HepG2 (cell line): ENCODE results near the gene NPHP1. TPM values are rescaled to one million over a fixed set of nuclear protein-coding genes. Genes with fewer than 3 reads are reported as not detected.

Experiments
- ATAC-seq: fragments of 200-7000 bp; cut with Tn5 transposase; 3 replicates; pipeline ENCODE4 v1.9.1; 2020; ENCODE audit warnings: mild to moderate bottlenecking, moderate library complexity
- BruUV-seq: library from RNA; stranded (reverse); fragments of 400-500 nt; replicated peaks from 2 replicates; lab custom pipeline; 2021; lab: Mats Ljungman, UMichigan
- CTCF ChIA-PET: fragments of 300-600 bp; formaldehyde crosslinking; extraction: SDS; loops from one replicate; lab custom pipeline; 2021; ENCODE audit warnings: low total read pairs, inconsistent platforms, low intra/inter-chr PET ratio; lab: Yijun Ruan, JAX
- POLR2A ChIA-PET: fragments of 350-600 bp; sonication (Branson Sonifier 250); formaldehyde crosslinking; loops from one replicate; lab custom pipeline; 2020; ENCODE audit warnings: antibody characterized with exemption, inconsistent platforms; lab: Yijun Ruan, JAX
- DNase-seq: peaks from one replicate; pipeline ENCODE4 v3.0.0-alpha.2; 2015; ENCODE audit warnings: low spot score
- FAIRE-seq: peaks from 3 replicates; lab custom pipeline; 2011; peaks lifted over from hg19 to GRCh38; lab: Jason Lieb, UNC
- H2AFZ ChIP-seq: one replicate; pipeline ENCODE4 v1.6.1; 2011; ENCODE audit warnings: low read length, inconsistent platforms
- H3K27ac ChIP-seq: fragments of 300-600 bp; 3 replicates; pipeline ENCODE4 v1.8.0; 2011; ENCODE audit warnings: mixed run types, mild to moderate bottlenecking, mixed read lengths, low read length, inconsistent platforms; ENCODE audit not compliant: insufficient read depth; ENCODE audit errors: extremely low read length
- H3K27me3 ChIP-seq, 2 experiments: fragments of 200-600 bp in 1 of 2; 2 replicates in 1 of 2; 3 replicates in 1 of 2; pipeline versions ENCODE4 v1.6.0 to v1.8.0; 2011; ENCODE audit warnings: low read length in 2 of 2, mild to moderate bottlenecking in 2 of 2, moderate library complexity in 2 of 2, inconsistent platforms in 1 of 2; ENCODE audit not compliant: insufficient read depth in 2 of 2, control insufficient read depth in 1 of 2
- H3K36me3 ChIP-seq, 2 experiments: fragments of 200-600 bp in 1 of 2; replicated peaks in 1 of 2; 2 replicates in 1 of 2; 3 replicates in 1 of 2; pipeline versions ENCODE4 v1.5.1 to v1.8.0; 2011; ENCODE audit warnings: low read length in 2 of 2, inconsistent platforms in 1 of 2; ENCODE audit not compliant: insufficient read depth in 2 of 2, control insufficient read depth in 1 of 2
- H3K4me1 ChIP-seq: 2 replicates; pipeline ENCODE4 v1.5.1; 2012; ENCODE audit warnings: low read length, inconsistent platforms; ENCODE audit not compliant: insufficient read depth
- H3K4me2 ChIP-seq: 2 replicates; pipeline ENCODE4 v1.6.0; 2011; ENCODE audit warnings: low read depth, low read length, inconsistent platforms
- H3K4me3 ChIP-seq, 3 experiments: fragments of 200-600 bp in 1 of 3; sonication (generic), shearing (Covaris generic) in 1 of 3; replicated peaks in 1 of 3; 2 replicates each; pipeline ENCODE4 v1.5.1; 2011 to 2016; ENCODE audit warnings: low read length in 3 of 3, inconsistent platforms in 2 of 3, low read depth in 2 of 3, mild to moderate bottlenecking in 2 of 3, control low read depth in 1 of 3, mixed read lengths in 1 of 3; ENCODE audit not compliant: insufficient read depth in 1 of 3
- H3K79me2 ChIP-seq: one replicate; pipeline ENCODE4 v1.6.1; 2011; ENCODE audit warnings: low read length, inconsistent platforms; ENCODE audit not compliant: insufficient read depth
- H3K9ac ChIP-seq: 2 replicates; pipeline ENCODE4 v1.6.0; 2011; ENCODE audit warnings: mild to moderate bottlenecking, low read depth, low read length, inconsistent platforms; ENCODE audit not compliant: insufficient read depth
- H3K9me3 ChIP-seq: 2 replicates; pipeline ENCODE4 v1.5.1; 2012; ENCODE audit warnings: mild to moderate bottlenecking, low read length
- H4K20me1 ChIP-seq: 2 replicates; pipeline ENCODE4 v1.6.0; 2011; ENCODE audit warnings: inconsistent platforms, mild to moderate bottlenecking, low read length, moderate library complexity; ENCODE audit not compliant: insufficient read depth
- GLI4 ChIP-seq: sonication (generic); formaldehyde crosslinking; IDR thresholded peaks from 2 replicates; pipeline ENCODE4 v1.5.1; 2020; ENCODE audit warnings: missing genetic modification reagents, mild to moderate bottlenecking, moderate library complexity, borderline replicate concordance
- KDM5A ChIP-seq: fragments of 200-600 bp; sonication (generic); IDR thresholded peaks from 2 replicates; pipeline ENCODE4 v1.7.0; 2018; ENCODE audit warnings: antibody characterized with exemption, mild to moderate bottlenecking, low read length, borderline replicate concordance
- MAF1 ChIP-seq: sonication (generic); formaldehyde crosslinking; IDR thresholded peaks from 2 replicates; pipeline ENCODE4 v1.5.0; 2020; ENCODE audit warnings: missing genetic modification reagents, borderline replicate concordance
- MEF2D ChIP-seq: sonication (generic); formaldehyde crosslinking; IDR thresholded peaks from 2 replicates; pipeline ENCODE4 v1.5.1; 2020; ENCODE audit warnings: mild to moderate bottlenecking, missing genetic modification reagents
- MLLT10 ChIP-seq: sonication (generic); formaldehyde crosslinking; IDR thresholded peaks from 2 replicates; pipeline ENCODE4 v1.4.0; 2020; ENCODE audit warnings: missing genetic modification reagents
- SUZ12 ChIP-seq: fragments of 150-350 bp; IDR thresholded peaks from 2 replicates; pipeline ENCODE4 v1.6.1; 2014; ENCODE audit warnings: low read depth, low read length
- ZBTB7B ChIP-seq: sonication (generic); formaldehyde crosslinking; IDR thresholded peaks from 2 replicates; pipeline ENCODE4 v1.4.0; 2020; ENCODE audit warnings: missing genetic modification reagents
- ZFP36L1 ChIP-seq: sonication (generic); formaldehyde crosslinking; IDR thresholded peaks from 2 replicates; pipeline ENCODE4 v1.8.0; 2022; ENCODE audit warnings: mild to moderate bottlenecking, missing genetic modification reagents, moderate library complexity
- ZHX2 ChIP-seq, 2 experiments: sonication (generic) in 1 of 2; formaldehyde crosslinking in 1 of 2; IDR thresholded peaks; 2 replicates each; pipeline versions ENCODE4 v1.6.1 to v1.9.0; 2014 to 2022; ENCODE audit warnings: antibody characterized with exemption in 1 of 2, borderline replicate concordance in 1 of 2, inconsistent platforms in 1 of 2, low read depth in 1 of 2, missing genetic modification reagents in 1 of 2
- ZNF136 ChIP-seq: sonication (generic); formaldehyde crosslinking; IDR thresholded peaks from 2 replicates; pipeline ENCODE4 v1.8.1; 2022; ENCODE audit warnings: low read depth, mild to moderate bottlenecking, moderate library complexity, missing genetic modification reagents
- ZNF251 ChIP-seq: sonication (generic); formaldehyde crosslinking; IDR thresholded peaks from 2 replicates; pipeline ENCODE4 v1.9.0; 2021; ENCODE audit warnings: mild to moderate bottlenecking, missing genetic modification reagents
- ZNF331 ChIP-seq: sonication (generic); formaldehyde crosslinking; IDR thresholded peaks from 2 replicates; pipeline ENCODE4 v1.4.0; 2020; ENCODE audit warnings: missing genetic modification reagents
- ZNF354B ChIP-seq: sonication (generic); formaldehyde crosslinking; IDR thresholded peaks from 2 replicates; pipeline ENCODE4 v1.8.0; 2022; ENCODE audit warnings: mild to moderate bottlenecking, missing genetic modification reagents
- ZNF703 ChIP-seq: sonication (generic); formaldehyde crosslinking; IDR thresholded peaks from 2 replicates; pipeline ENCODE4 v1.5.1; 2020; ENCODE audit warnings: missing genetic modification reagents, mild to moderate bottlenecking, moderate library complexity, borderline replicate concordance
- ZNF780A ChIP-seq: sonication (generic); formaldehyde crosslinking; IDR thresholded peaks from 2 replicates; pipeline ENCODE4 v1.8.0; 2022; ENCODE audit warnings: mild to moderate bottlenecking, missing genetic modification reagents, moderate library complexity
- WGBS: methylation state at CpG from one replicate; pipeline ENCODE4 v1.1.6; 2017; ENCODE audit warnings: low lambda C conversion rate; 5-methylcytosine and 5-hydroxymethylcytosine counted together
- in situ Hi-C: cut with HindIII; loops from 2 replicates; pipeline ENCODE4 v1.10.0; 2017; ENCODE audit warnings: low pct_unique_long_range_greater_than_20kb; ENCODE audit not compliant: extremely low pct_ligation_motif_present
- intact Hi-C: fragments of 100-400 bp; cut with micrococcal nuclease; formaldehyde crosslinking; loops from one replicate; pipeline ENCODE4 v1.10.0; 2022; ENCODE audit not compliant: unreplicated experiment
- polyA plus RNA-seq, 8 experiments: library from polyadenylated mRNA; depleted of rRNA in 3 of 8; stranded (reverse) in 7 of 8; unstranded in 1 of 8; fragments of >200 nt; fragmentation: Illumina TruSeq in 4 of 8; extraction: Trizol in 4 of 8; gene quantifications; 2 replicates each; pipeline versions ENCODE4 v1.2.1 to v1.2.3, GENCODE V29; 2011 to 2016; ENCODE audit warnings: low read depth in 4 of 8, missing spikeins in 1 of 8, mixed read lengths in 1 of 8; ENCODE audit not compliant: insufficient read depth in 1 of 8
- total RNA-seq, 5 experiments: library from RNA; depleted of rRNA; stranded (reverse); fragments of >200 nt; fragmentation: Illumina TruSeq; extraction: Trizol; gene quantifications; 2 replicates each; pipeline ENCODE4 v1.2.3, GENCODE V29; 2016; ENCODE audit warnings: low read depth in 1 of 5
- TF ChIP-seq, protein P1 (sequence below): sonication (generic); formaldehyde crosslinking; IDR thresholded peaks from 2 replicates; pipeline ENCODE4 v1.5.0; 2020; ENCODE audit warnings: missing genetic modification reagents

Gene NPHP1
- total and polyA plus RNA-seq, 2 of the 13 experiments (the other 11 are each of a cell fraction or from before 2014, with no cell fraction given), result 2.7 to 4.8 TPM

- no peak overlapping the region for H3K9ac ChIP-seq
- no peak for ATAC-seq
- TF ChIP-seq GLI4 (CRISPR knock-in tag), result no peak
- TF ChIP-seq ZFP36L1 (CRISPR knock-in tag), result no peak
- no peak for TF ChIP-seq MAF1 (CRISPR knock-in tag)
- no peak for TF ChIP-seq ZNF251 (CRISPR knock-in tag)
- no peak for TF ChIP-seq ZNF703
- TF ChIP-seq SUZ12, result no peak
- no peak for TF ChIP-seq MLLT10
- no peak for TF ChIP-seq KDM5A
- no peak for TF ChIP-seq ZNF354B (CRISPR knock-in tag)
- TF ChIP-seq ZHX2 (IDR thresholded peaks at IDR 0.05; ENCODE audit: low read depth), result no peak
- TF ChIP-seq ZHX2 (CRISPR knock-in tag; IDR thresholded peaks at IDR 0.05; ENCODE audit: borderline replicate concordance), result no peak
- TF ChIP-seq, protein P1, sequence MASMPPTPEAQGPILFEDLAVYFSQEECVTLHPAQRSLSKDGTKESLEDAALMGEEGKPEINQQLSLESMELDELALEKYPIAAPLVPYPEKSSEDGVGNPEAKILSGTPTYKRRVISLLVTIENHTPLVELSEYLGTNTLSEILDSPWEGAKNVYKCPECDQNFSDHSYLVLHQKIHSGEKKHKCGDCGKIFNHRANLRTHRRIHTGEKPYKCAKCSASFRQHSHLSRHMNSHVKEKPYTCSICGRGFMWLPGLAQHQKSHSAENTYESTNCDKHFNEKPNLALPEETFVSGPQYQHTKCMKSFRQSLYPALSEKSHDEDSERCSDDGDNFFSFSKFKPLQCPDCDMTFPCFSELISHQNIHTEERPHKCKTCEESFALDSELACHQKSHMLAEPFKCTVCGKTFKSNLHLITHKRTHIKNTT, result no peak
- no peak for TF ChIP-seq ZNF136 (CRISPR knock-in tag)
- no peak for TF ChIP-seq ZNF331 (CRISPR knock-in tag)
- no peak for TF ChIP-seq ZNF780A (CRISPR knock-in tag)
- no peak for TF ChIP-seq MEF2D (CRISPR knock-in tag)
- no peak for TF ChIP-seq ZBTB7B (CRISPR knock-in tag)
Observed at GRCh38 chr2:110107092-110108079, 97.4 kb downstream of the NPHP1 start.

More at GRCh38 chr2:110107092-110108079, 97.4 kb downstream of the NPHP1 start:
- WGBS, result 44% methylated on average over 3 of the region's 3 CpGs
- Histone ChIP-seq H3K36me3 (no peaks in the 10 kb centered on the region), H3K4me3 (no peak overlapping the region), H3K4me2 (no peak overlapping the region), H3K27ac (no peak overlapping the region), H3K27me3 (peaks cover 0 to 21% of the 10 kb centered on the region in 2 experiments; a peak in 3 of 5 replicates), H4K20me1 (no peaks in the 10 kb centered on the region), H3K9me3 (no peaks in the 10 kb centered on the region), H3K79me2 (no peaks in the 10 kb centered on the region), H2AFZ (no peak overlapping the region), H3K4me1 (peaks cover 47% of the 10 kb centered on the region)
- intact Hi-C loops, result no loop called here
- ChIA-PET POLR2A (interaction anchor here (0.6 kb wide), 1 partner anchor 1004 kb away, joined by 3 read pairs; no protein-coding TSS in a partner anchor), CTCF (interaction anchor here (0.6 kb wide), 1 partner anchor 44 kb away, joined by 3 read pairs; no protein-coding TSS in a partner anchor)
- in situ Hi-C loops, result no loop called here
- FAIRE-seq, result no peak
- BruUV-seq, result no TSS peak
- DNase-seq, result no peak
